A673 (cell line): ENCODE data around the gene CAPN9.

Experiments
- EZH2 ChIP-seq: fragments of 200-600 bp; sonication (generic); IDR thresholded peaks from 2 replicates; pipeline ENCODE4 v1.6.1; 2017; ENCODE audit warnings: borderline replicate concordance, low read depth, mild to moderate bottlenecking, mixed read lengths, antibody characterized with exemption, low read length; ENCODE audit not compliant: poor library complexity, severe bottlenecking
- TF ChIP-seq, protein P1 (sequence below): fragments of 300-800, 200-600 bp; sonication (generic); conservative IDR thresholded peaks from 2 replicates; pipeline ENCODE4 v1.5.1; 2017; ENCODE audit warnings: low read depth, mild to moderate bottlenecking, antibody characterized with exemption, low read length, moderate library complexity, mixed read lengths

DNA sequence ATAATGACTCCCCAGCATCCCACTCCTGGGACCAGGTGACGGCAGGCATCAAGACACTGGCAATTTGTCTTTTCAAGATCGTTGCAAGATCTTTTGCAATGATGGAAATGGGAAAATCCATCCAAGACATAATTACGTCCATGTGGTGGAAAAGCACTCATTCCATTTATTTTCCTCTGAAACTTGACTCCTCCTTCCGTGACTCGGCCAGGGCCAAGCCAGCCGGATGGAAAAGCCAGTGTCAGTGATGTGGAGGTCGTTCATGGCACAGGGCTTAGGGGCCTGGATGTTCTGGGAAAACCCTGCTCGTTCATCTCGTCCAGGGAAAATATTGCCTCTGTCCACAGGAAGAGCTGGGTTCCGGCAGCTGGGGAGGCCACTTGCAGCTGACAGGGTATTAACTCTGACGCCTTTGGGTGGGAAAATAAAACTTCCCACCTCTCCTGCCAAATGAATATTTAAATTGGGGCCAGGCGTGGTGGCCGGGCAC is 74.9 kb downstream of the CAPN9 start:
- TF ChIP-seq, protein P1, sequence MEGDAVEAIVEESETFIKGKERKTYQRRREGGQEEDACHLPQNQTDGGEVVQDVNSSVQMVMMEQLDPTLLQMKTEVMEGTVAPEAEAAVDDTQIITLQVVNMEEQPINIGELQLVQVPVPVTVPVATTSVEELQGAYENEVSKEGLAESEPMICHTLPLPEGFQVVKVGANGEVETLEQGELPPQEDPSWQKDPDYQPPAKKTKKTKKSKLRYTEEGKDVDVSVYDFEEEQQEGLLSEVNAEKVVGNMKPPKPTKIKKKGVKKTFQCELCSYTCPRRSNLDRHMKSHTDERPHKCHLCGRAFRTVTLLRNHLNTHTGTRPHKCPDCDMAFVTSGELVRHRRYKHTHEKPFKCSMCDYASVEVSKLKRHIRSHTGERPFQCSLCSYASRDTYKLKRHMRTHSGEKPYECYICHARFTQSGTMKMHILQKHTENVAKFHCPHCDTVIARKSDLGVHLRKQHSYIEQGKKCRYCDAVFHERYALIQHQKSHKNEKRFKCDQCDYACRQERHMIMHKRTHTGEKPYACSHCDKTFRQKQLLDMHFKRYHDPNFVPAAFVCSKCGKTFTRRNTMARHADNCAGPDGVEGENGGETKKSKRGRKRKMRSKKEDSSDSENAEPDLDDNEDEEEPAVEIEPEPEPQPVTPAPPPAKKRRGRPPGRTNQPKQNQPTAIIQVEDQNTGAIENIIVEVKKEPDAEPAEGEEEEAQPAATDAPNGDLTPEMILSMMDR: no peak
- TF ChIP-seq EZH2: no peak
